Measurements from ENCODE around the gene SLC28A2. TPM values are rescaled to one million over a fixed set of nuclear protein-coding genes. Genes with fewer than 3 reads are reported as not detected.

The SLC28A2 gene
- total and polyA plus RNA-seq, 9 of the 15 experiments (the other 6 are each of a cell fraction or from before 2014, with no cell fraction given): 0.03 to 0.04 TPM; not detected in 7

- TF ChIP-seq NR2F6 (CRISPR knock-in tag; IDR thresholded peaks at IDR 0.05): no peak
- TF ChIP-seq SNIP1 (IDR thresholded peaks at IDR 0.05; ENCODE audit: low read depth): no peak
Observed at GRCh38 chr15:45249125-45249780, 2.8 kb upstream of the SLC28A2 start (continued).

- in situ Hi-C loops (cut with MboI) (no loop called here), intact Hi-C loops (cut with micrococcal nuclease) (no loop called here)
- Histone ChIP-seq H4K20me1 (replicated peaks; ENCODE audit: control insufficient read depth, insufficient read depth, low read length) (no peaks in the 10 kb centered on the region), H3K27me3 (ENCODE audit: control insufficient read depth in 2 of 2, insufficient read depth in 2 of 2, low read length in 2 of 2) (no peaks in the 10 kb centered on the region), H3K4me1 (replicated peaks in 1 of 2; ENCODE audit: control insufficient read depth in 2 of 2, insufficient read depth in 2 of 2, low read length in 2 of 2) (no peaks in the 10 kb centered on the region), H3K9me1 (ENCODE audit: control insufficient read depth, insufficient read depth, low read length) (no peaks in the 10 kb centered on the region), H3K4me2 (ENCODE audit: insufficient read depth, low read length) (no peak overlapping the region), H3K4me3 (no peak overlapping the region), H3K9ac (ENCODE audit: insufficient read depth in 1 of 2, low read depth in 2 of 2, low read length in 2 of 2) (no peak overlapping the region), H2AFZ (ENCODE audit: low read depth, low read length) (no peak overlapping the region), H3K79me2 (ENCODE audit: control insufficient read depth, insufficient read depth, low read length) (no peaks in the 10 kb centered on the region), H3K9me3 (replicated peaks; ENCODE audit: control insufficient read depth, insufficient read depth, low read depth, low read length) (no peaks in the 10 kb centered on the region), H3K27ac (ENCODE audit: extremely low read depth, low read depth, low read length) (no peak overlapping the region), H3K36me3 (ENCODE audit: control insufficient read depth, insufficient read depth, low read length) (no peaks in the 10 kb centered on the region)
- ChIA-PET CTCF (ENCODE audit: low intra/inter-chr PET ratio) (no interaction called here), POLR2A (no interaction called here)
- WGBS (ENCODE audit: insufficient coverage, low coverage, missing lambda C conversion rate): 9% methylated on average over 2 of the region's 2 CpGs
- DNase-seq (ENCODE audit: extremely low read depth in 1 of 4, low spot score in 3 of 4) (peak in 2 of 4 experiments; percentile 25 to 36), ATAC-seq (peak; percentile 89), FAIRE-seq (peak; percentile 19)
- BruUV-seq (replicated peaks): no TSS peak
- TF ChIP-seq CTCF (IDR thresholded peaks at IDR 0.05 in 2 of 3, conservative IDR thresholded peaks at IDR 0.05 in 1 of 3; ENCODE audit: insufficient read depth in 2 of 3, low read depth in 1 of 3, low read length in 3 of 3): peak in 2 of 3 experiments; percentile 29 to 49; a peak in 3 of 6 replicates
- no peak for TF ChIP-seq ZNF696 (CRISPR knock-in tag; conservative IDR thresholded peaks at IDR 0.05)
Observed at GRCh38 chr15:45253330-45253729, 1.3 kb downstream of the SLC28A2 start.
